Liver (tissue), 3 donors: ENCODE results near the gene INPP5A.

Source experiments
- CTCF ChIP-seq: fragments of 150-350 bp; IDR thresholded peaks from 2 replicates; pipeline ENCODE4 v1.5.1; 2017; ENCODE audit warnings: improper control_type of control experiment, low read depth, low read length; ENCODE audit not compliant: missing input control
- JUND ChIP-seq, 2 donors: IDR thresholded peaks; 2 replicates each; pipeline ENCODE4 v1.6.1; 2016; ENCODE audit warnings: antibody characterized with exemption in 2 of 2
- MAX ChIP-seq: IDR thresholded peaks from 2 replicates; pipeline ENCODE4 v1.6.1; 2016; ENCODE audit warnings: antibody characterized with exemption
- RAD21 ChIP-seq, 2 donors: IDR thresholded peaks; 2 replicates each; pipeline ENCODE4 v1.6.1; 2016; ENCODE audit warnings: antibody characterized with exemption in 2 of 2, mild to moderate bottlenecking in 2 of 2
- YY1 ChIP-seq: IDR thresholded peaks from 2 replicates; pipeline ENCODE4 v1.6.1; 2016; ENCODE audit warnings: antibody characterized with exemption, mild to moderate bottlenecking
- donor health status: healthy.
- donor health status: healthy.

DNA sequence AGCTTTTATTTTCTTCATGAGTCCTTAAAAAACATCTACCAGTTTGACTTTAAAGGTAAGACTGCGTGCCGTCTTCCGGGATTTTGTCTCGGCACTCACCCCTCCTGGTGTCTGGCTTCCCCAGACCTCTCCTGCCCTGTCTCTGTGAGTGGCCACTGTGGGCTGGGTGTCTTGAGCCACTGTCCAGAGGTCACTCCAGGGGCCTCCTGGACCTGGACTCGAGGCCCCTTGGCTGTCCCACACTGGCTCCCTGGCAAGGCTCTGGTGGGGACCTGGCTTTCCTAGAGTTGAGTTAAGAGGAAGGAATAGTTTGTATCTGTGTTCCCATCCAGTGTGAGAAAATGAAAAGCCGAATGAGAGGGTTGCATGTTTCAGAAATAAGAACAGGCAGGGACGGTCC lies 152.8 kb downstream of the INPP5A start:
- TF ChIP-seq YY1 (no peak), CTCF (no peak), MAX (no peak), RAD21 (IDR thresholded peaks at IDR 0.05) (no peak), JUND (IDR thresholded peaks at IDR 0.05) (no peak)
